Tibial nerve (tissue), 3 donors: ENCODE results near the gene DGKI.

ENCODE experiments used
- POLR2A ChIP-seq, 2 donors: fragments of 450-650 bp; IDR thresholded peaks; one replicate each; pipeline ENCODE4 v1.6.1; 2017; ENCODE audit warnings: antibody characterized with exemption in 2 of 2, mild to moderate bottlenecking in 2 of 2, moderate library complexity in 2 of 2
- TF ChIP-seq, protein P1 (sequence below), 5 experiments: fragments of 200-600 bp in 3 of 5; fragments of 450-650 bp in 2 of 5; sonication (generic) in 3 of 5; IDR thresholded peaks; one replicate each; pipeline ENCODE4 v1.5.1; 2016 to 2019; ENCODE audit warnings: antibody characterized with exemption in 5 of 5, mild to moderate bottlenecking in 3 of 5, moderate library complexity in 2 of 5

DNA sequence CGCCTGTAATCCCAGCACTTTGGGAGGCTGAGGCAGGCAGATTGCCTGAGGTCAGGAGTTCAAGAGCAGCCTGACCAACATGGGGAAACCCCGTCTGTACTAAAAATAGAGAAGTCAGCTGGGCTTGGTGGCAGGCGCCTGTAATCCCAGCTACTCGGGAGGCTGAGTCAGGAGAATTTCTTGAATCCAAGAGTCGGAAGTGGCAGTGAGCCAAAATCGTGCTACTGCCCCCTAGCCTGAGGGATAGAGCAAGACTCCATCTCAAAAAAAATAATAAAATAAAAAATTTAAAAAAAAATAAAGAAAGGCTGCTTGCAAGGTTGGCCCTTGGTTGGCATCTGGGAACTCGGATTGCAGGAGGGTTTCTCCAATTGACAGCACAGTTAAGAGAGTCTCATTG, 221.6 kb downstream of the DGKI start:
- TF ChIP-seq POLR2A (IDR thresholded peaks at IDR 0.05), result no peak
- TF ChIP-seq, protein P1, sequence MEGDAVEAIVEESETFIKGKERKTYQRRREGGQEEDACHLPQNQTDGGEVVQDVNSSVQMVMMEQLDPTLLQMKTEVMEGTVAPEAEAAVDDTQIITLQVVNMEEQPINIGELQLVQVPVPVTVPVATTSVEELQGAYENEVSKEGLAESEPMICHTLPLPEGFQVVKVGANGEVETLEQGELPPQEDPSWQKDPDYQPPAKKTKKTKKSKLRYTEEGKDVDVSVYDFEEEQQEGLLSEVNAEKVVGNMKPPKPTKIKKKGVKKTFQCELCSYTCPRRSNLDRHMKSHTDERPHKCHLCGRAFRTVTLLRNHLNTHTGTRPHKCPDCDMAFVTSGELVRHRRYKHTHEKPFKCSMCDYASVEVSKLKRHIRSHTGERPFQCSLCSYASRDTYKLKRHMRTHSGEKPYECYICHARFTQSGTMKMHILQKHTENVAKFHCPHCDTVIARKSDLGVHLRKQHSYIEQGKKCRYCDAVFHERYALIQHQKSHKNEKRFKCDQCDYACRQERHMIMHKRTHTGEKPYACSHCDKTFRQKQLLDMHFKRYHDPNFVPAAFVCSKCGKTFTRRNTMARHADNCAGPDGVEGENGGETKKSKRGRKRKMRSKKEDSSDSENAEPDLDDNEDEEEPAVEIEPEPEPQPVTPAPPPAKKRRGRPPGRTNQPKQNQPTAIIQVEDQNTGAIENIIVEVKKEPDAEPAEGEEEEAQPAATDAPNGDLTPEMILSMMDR (IDR thresholded peaks at IDR 0.05), result no peak
